Stomach smooth muscle (tissue), 2 donors: ENCODE measurements around the gene TRAPPC10.
A peak's percentile ranks its signal among the peaks of the same experiment; 100 is the strongest.

Experiments
- H3K27ac ChIP-seq: one replicate; pipeline ENCODE4 v1.7.0; 2013; ENCODE audit warnings: mild to moderate bottlenecking, low read length, inconsistent platforms
- H3K27me3 ChIP-seq, 2 donors: one replicate each; pipeline ENCODE4 v1.7.0; 2013; ENCODE audit warnings: low read length in 2 of 2; ENCODE audit not compliant: insufficient read depth in 2 of 2, control insufficient read depth in 1 of 2
- H3K36me3 ChIP-seq, 2 donors: one replicate each; pipeline ENCODE4 v1.7.0; 2013; ENCODE audit warnings: low read length in 2 of 2; ENCODE audit not compliant: control insufficient read depth in 2 of 2, insufficient read depth in 2 of 2
- H3K4me1 ChIP-seq: one replicate; pipeline ENCODE4 v1.7.0; 2013; ENCODE audit warnings: low read length; ENCODE audit not compliant: control insufficient read depth, insufficient read depth
- H3K4me3 ChIP-seq, 2 donors: one replicate each; pipeline ENCODE4 v1.7.0; 2013; ENCODE audit warnings: low read length in 2 of 2
- H3K9ac ChIP-seq, 2 donors: one replicate each; pipeline ENCODE4 v1.7.0; 2013; ENCODE audit warnings: low read length in 2 of 2, mild to moderate bottlenecking in 1 of 2
- H3K9me3 ChIP-seq, 2 donors: one replicate each; pipeline ENCODE4 v1.7.0; 2013; ENCODE audit warnings: low read length in 2 of 2; ENCODE audit not compliant: control insufficient read depth in 2 of 2
- donor health status: healthy.
- donor health status: Pancreatic carcinoma.

TRAPPC10 gene

GRCh38 chr21:44067011-44067839, 55.1 kb downstream of the TRAPPC10 start:
- H3K36me3 ChIP-seq, result peaks cover 17 to 34% of the 10 kb centered on the region in 2 donors
- H3K9me3 ChIP-seq, result no peaks in the 10 kb centered on the region
- no peak overlapping the region for H3K27ac ChIP-seq

GRCh38 chr21:44070391-44070790, 58.3 kb downstream of the TRAPPC10 start:
- Histone ChIP-seq H3K4me3 (no peak overlapping the region), H3K36me3 (peaks cover 12 to 22% of the 10 kb centered on the region in 2 donors), H3K27me3 (no peaks in the 10 kb centered on the region), H3K9me3 (no peaks in the 10 kb centered on the region), H3K4me1 (peaks cover 19% of the 10 kb centered on the region), H3K27ac (peak overlapping the region; percentile 55), H3K9ac (no peak overlapping the region)

More at GRCh38 chr21:44067011-44067839, 55.1 kb downstream of the TRAPPC10 start:
- Histone ChIP-seq H3K27me3 (no peaks in the 10 kb centered on the region), H3K9ac (no peak overlapping the region), H3K4me1 (peaks cover 19% of the 10 kb centered on the region), H3K4me3 (no peak overlapping the region)

DNA sequence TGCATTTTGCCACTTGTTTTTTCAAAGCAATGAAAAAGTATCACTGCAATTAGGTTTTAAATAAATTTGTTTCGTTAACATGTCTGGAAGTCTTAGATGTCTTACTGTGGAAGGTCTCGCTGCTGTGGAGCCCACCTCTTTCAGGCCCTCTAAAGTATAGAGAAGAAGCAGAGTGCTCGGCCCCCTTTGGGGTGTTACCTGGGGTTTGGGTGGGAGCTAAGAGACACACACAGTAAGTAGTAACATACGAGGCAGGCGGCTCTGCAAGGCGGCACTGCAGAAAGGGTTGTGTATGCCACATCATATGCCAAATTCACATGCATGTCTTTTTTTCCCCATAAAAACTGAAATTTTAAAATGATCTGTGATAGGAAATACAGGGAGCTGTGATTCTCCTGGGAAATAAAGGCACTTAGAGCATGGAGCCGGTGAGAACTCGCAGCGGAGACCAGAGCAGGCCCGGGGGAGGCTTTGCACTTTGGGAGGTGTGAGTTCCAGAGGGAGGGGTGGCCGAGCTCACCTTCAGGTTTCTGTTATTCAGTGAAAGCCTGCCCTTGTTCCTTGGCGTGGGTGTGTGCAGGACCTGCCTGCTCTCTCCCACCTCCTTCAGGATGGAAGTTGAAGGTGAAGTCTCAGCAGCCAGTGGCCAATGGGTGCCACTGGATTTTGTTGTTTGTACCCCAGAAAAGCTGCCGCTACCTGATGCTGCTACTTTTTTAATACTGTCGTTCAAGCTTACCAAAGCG, 59.4 kb downstream of the TRAPPC10 start:
- H3K4me3 ChIP-seq, result no peak overlapping the region
- H3K9ac ChIP-seq, result no peak overlapping the region
- no peaks in the 10 kb centered on the region for H3K9me3 ChIP-seq
- H3K4me1 ChIP-seq, result peaks cover 19% of the 10 kb centered on the region
- peak overlapping the region; percentile 55 for H3K27ac ChIP-seq
- no peaks in the 10 kb centered on the region for H3K27me3 ChIP-seq
- peaks cover 15 to 23% of the 10 kb centered on the region in 2 donors for H3K36me3 ChIP-seq

- Histone ChIP-seq H3K9me3 (no peaks in the 10 kb centered on the region), H3K27me3 (no peaks in the 10 kb centered on the region), H3K9ac (no peak overlapping the region), H3K4me1 (peaks cover 19% of the 10 kb centered on the region), H3K4me3 (no peak overlapping the region), H3K36me3 (peaks cover 17 to 21% of the 10 kb centered on the region in 2 donors), H3K27ac (no peak overlapping the region)
These were observed 60.0 kb downstream of the TRAPPC10 start for GRCh38 chr21:44072111-44072510.

DNA sequence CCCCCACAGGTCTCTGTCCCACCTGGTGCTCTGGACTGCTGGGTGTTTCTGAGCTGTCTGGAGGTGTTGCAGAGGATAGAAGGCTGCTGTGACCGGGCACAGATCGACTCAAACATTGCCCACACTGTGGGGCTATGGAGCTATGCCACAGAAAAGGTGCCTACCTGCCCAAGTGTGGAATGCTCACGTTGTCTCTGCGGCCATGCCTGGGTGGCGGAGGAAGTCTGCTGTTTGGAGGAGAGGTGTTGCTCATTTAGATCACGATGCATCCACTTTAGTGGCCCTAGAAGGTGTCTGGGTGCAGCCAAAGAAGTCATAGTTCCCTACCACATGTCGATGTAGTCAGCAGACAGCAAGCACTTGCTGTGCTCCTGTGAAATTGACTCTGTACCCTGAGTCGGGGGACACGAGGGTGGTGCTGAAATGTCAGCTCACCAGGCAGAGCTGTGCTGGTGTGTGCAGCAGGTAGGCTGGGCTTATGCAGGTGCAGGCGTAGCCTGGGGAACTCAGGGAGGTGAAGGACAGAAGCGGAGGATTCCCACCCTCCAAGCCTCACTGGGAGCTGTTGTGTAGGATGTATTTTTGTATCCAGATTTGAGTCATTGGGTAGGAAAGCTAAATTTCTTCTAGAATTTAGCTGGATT, 62.3 kb downstream of the TRAPPC10 start:
- H3K36me3 ChIP-seq, result peaks cover 25 to 26% of the 10 kb centered on the region in 2 donors
- H3K27me3 ChIP-seq, result no peaks in the 10 kb centered on the region
- no peak overlapping the region for H3K9ac ChIP-seq
- no peak overlapping the region for H3K27ac ChIP-seq
- H3K4me3 ChIP-seq, result no peak overlapping the region
- H3K4me1 ChIP-seq, result peaks cover 19% of the 10 kb centered on the region
- H3K9me3 ChIP-seq, result no peaks in the 10 kb centered on the region

GRCh38 chr21:44076316-44076715, 64.2 kb downstream of the TRAPPC10 start:
- H3K36me3 ChIP-seq, result peaks cover 27 to 36% of the 10 kb centered on the region in 2 donors
- H3K9ac ChIP-seq, result no peak overlapping the region
- H3K27ac ChIP-seq, result no peak overlapping the region
- no peak overlapping the region for H3K4me3 ChIP-seq
- H3K9me3 ChIP-seq, result no peaks in the 10 kb centered on the region
- peaks cover 9% of the 10 kb centered on the region for H3K4me1 ChIP-seq
- no peaks in the 10 kb centered on the region for H3K27me3 ChIP-seq

- no peak overlapping the region for H3K27ac ChIP-seq
- no peaks in the 10 kb centered on the region for H3K4me1 ChIP-seq
- no peaks in the 10 kb centered on the region for H3K27me3 ChIP-seq
- H3K36me3 ChIP-seq, result peaks cover 39 to 57% of the 10 kb centered on the region in 2 donors
- H3K9me3 ChIP-seq, result no peaks in the 10 kb centered on the region
- H3K9ac ChIP-seq, result no peak overlapping the region
- no peak overlapping the region for H3K4me3 ChIP-seq
These were observed 66.4 kb downstream of the TRAPPC10 start for GRCh38 chr21:44078411-44078981.

DNA sequence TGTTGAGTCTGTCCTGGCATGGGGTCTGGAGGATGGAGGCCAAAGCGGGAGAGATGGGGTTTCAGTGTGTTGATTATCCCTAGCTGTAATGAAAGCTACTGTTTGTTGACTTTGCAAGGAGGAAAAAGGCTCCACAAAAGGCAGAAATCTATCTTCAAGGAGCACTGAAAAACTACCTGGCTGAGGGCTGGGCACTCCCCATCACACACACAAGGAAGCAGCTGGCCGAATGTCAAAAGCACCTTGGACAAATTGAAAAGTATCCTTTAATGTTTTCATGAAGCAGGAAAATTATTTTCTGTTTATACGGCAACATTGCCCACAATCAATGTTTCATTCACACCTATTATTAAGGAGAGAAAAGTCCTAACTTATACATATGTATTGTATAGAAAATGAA, 67.3 kb downstream of the TRAPPC10 start:
- Histone ChIP-seq H3K4me1 (no peaks in the 10 kb centered on the region), H3K4me3 (no peak overlapping the region), H3K36me3 (peaks cover 44 to 67% of the 10 kb centered on the region in 2 donors), H3K9ac (no peak overlapping the region), H3K9me3 (no peaks in the 10 kb centered on the region), H3K27me3 (no peaks in the 10 kb centered on the region), H3K27ac (no peak overlapping the region)

DNA sequence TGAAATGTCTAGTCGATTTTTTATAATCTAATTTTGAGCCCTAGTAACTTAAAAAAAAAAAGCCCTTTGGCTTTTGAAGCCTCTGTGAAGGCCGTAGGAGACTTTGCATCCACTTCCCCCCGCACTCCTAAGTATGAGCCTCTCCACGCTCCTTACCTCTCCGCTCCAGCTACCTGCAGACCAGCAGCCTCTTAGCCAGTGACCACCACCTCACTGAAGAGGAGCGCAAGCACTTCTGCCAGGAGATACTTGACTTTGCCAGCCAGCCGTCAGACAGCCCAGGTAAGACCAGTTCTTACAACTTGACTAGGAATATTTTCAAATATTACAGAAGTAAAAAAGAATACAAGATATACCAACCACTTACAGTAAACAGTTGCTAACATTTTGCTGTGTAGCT, 67.7 kb downstream of the TRAPPC10 start:
- Histone ChIP-seq H3K9me3 (no peaks in the 10 kb centered on the region), H3K9ac (no peak overlapping the region), H3K4me1 (no peaks in the 10 kb centered on the region), H3K27me3 (no peaks in the 10 kb centered on the region), H3K4me3 (no peak overlapping the region), H3K27ac (no peak overlapping the region), H3K36me3 (peaks cover 43 to 70% of the 10 kb centered on the region in 2 donors)

DNA sequence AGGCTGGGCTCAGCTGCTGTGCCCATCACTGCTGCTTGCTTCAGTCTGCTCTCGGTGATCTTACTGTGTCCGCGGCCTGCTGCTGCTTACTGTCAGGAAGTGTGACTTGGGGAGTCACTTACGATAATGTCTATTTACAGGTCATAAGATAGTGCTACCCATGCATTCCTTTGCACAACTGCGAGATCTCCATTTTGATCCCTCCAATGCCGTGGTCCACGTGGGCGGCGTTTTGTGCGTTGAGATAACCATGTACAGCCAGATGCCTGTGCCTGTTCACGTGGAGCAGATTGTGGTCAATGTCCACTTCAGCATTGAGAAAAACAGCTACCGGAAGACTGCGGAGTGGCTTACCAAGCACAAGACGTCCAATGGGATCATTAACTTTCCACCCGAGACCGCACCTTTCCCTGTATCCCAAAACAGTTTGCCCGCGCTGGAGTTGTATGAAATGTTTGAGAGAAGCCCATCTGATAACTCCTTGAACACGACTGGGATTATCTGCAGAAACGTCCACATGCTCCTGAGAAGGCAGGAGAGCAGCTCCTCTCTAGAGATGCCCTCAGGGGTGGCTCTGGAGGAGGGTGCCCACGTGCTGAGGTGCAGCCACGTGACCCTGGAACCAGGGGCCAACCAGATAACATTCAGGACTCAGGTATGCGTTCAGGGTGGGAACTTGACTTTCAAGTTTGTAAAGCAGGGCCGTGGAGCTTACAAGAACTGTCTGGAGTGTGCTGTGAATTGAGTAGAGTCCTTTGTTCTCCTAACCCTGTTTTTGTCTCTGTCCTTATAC, 70.7 kb downstream of the TRAPPC10 start:
- peaks cover 48 to 73% of the 10 kb centered on the region in 2 donors for H3K36me3 ChIP-seq
- H3K4me1 ChIP-seq, result no peaks in the 10 kb centered on the region
- H3K27ac ChIP-seq, result no peak overlapping the region
- no peaks in the 10 kb centered on the region for H3K9me3 ChIP-seq
- no peaks in the 10 kb centered on the region for H3K27me3 ChIP-seq
- H3K4me3 ChIP-seq, result no peak overlapping the region
- H3K9ac ChIP-seq, result no peak overlapping the region
